ENCODE measurements around the gene CDC16.
A peak's percentile ranks its signal among the peaks of the same experiment; 100 is the strongest.
"Not testable (repeated sequence)": the region's sequence is repeated elsewhere in the genome, so short reads cannot be mapped to it uniquely, and the experiment has no call there.

Gene CDC16

DNA sequence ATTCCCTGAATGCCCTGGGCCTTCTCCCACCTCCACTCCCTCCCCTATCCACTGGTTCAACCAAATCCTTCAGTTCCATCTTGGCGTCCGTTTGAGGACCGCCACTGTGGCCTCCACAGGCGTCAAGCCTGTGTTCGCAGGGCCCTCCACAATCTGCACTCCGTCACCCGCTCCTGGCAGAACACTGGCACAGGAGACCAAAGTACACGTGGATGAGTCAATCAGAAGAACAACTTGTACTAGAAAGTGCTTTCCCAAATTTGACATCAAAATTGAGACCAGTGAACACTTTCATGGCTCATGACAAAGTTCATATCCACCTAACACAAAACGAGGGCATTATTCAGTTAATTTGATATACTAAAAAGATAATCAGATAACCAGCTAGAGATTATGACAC, 6.5 kb upstream of the CDC16 start:
- no peak for DNase-seq

DNA sequence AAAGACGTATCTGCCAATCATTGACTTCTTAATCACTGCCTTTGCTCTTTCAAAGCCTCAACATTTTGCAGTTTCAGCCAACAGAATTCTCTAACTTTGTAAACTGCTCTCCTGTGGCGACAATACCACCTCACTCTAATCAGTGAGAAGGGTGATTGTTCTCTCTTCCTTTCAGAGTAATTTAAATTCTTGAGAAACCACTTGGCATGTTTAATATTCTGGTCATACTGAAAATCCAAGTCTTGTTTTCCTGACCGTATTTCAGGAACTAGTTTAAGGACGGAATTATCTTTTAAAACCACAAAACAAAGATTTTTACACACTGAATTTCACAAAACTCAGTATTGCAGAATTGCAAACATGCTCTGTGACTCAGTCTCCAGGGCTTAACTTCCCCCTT, 5.2 kb upstream of the CDC16 start:
- no peak for DNase-seq

DNA sequence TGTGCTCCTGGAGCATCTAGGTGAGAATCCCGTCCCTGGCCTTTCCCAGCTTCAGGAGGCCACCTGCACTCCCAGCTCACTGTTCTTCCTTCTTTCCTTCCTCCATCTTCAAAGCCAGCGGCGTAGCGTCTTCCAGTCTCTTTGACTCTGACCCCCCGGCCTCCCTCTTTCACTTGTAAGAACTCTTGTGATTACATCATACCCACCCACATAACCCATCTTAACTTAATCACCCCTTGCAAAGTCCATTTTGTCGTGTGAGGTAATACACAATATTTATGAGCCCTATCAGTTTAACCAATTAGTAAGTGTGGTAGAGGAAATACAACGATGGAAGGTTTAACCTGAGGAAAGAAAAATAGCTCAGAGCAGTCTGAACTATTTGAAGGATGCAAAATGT, 4.6 kb upstream of the CDC16 start:
- no peak for DNase-seq

- no peak for DNase-seq
Observed at GRCh38 chr13:114230575-114230974, 4.1 kb upstream of the CDC16 start.

- DNase-seq: no peak
Observed at GRCh38 chr13:114231886-114232285, 2.8 kb upstream of the CDC16 start.

- no peak for DNase-seq
Observed at GRCh38 chr13:114234266-114234644, 442 bp upstream of the CDC16 start.

DNA sequence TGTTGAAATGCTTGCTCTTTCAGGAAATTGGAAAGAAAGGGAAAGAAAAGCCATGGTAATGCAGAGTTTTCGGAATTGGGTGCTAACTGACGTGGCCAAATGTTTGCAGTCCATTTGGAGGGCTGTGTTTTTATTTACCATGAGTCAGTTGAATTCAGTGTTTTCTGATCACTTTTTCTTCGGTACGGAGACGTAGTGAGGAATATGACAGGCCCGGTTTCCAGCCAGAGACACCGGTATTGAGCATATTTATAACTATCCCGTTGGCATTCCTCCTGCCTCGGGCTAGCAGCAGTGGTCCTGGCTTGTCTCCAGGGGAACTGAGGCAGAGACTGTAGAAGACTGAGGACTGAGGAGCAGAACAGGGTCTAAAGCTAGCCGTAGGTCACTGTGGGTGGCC, 1.0 kb downstream of the CDC16 start:
- DNase-seq: no peak

- DNase-seq: no peak
Observed at GRCh38 chr13:114236227-114236626, 1.5 kb downstream of the CDC16 start.

GRCh38 chr13:114237415-114238112, 2.9 kb downstream of the CDC16 start:
- no peak for DNase-seq

DNA sequence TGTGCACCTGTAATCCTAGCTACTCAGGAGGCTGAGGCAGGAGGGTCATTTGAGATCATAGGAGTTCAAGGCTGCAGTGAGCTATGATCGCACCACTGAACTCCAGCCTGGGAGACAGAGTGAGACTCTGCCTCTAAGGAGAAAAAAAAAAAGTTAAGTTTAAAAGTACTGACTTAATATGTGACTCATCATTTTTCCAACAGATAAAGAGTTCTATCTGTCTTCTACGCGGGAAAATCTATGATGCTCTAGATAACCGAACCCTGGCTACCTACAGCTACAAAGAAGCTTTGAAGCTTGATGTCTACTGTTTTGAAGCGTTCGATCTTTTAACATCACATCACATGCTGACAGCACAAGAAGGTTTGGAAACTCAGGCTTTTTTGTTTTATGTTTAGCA, 7.2 kb downstream of the CDC16 start:
- no peak for DNase-seq

GRCh38 chr13:114243971-114244370, 9.3 kb downstream of the CDC16 start:
- no peak for DNase-seq

- no peak for DNase-seq
Observed at GRCh38 chr13:114244637-114245036, 9.9 kb downstream of the CDC16 start.

- DNase-seq: no peak
Observed at GRCh38 chr13:114248011-114248410, 13.3 kb downstream of the CDC16 start.

- no peak for DNase-seq
Observed at GRCh38 chr13:114249077-114249476, 14.4 kb downstream of the CDC16 start.

DNA sequence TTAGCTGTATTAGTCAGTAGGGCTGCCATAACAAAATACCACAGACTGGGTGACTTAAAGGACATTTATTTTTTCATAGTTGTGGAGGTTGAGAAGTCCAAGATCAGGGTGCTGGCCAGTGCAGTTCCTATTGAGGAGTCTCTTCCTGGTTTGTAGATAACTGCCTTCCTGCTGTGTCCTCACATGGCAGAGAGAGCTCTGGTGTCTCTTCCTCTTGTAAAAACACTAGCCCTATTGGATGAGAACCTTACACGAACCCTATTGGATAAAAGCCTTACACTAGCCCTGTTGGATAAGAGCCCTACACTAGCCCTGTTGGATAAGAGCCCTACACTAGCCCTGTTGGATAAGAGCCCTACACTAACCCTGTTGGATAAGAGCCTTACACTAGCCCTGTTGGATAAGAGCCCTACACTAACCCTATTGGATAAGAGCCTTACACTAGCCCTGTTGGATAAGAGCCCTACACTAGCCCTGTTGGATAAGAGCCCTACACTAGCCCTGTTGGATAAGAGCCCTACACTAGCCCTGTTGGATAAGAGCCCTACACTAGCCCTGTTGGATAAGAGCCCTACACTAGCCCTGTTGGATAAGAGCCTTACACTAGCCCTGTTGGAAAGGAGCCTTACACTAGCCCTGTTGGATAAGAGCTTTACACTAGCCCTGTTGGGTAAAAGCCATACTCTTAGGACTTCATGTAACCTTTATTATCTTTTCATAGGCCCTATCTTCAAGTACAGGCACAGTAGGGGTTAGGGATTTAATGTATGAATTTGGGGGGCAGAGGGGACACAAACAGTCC, 17.1 kb downstream of the CDC16 start:
- peak; percentile 57 for DNase-seq

DNA sequence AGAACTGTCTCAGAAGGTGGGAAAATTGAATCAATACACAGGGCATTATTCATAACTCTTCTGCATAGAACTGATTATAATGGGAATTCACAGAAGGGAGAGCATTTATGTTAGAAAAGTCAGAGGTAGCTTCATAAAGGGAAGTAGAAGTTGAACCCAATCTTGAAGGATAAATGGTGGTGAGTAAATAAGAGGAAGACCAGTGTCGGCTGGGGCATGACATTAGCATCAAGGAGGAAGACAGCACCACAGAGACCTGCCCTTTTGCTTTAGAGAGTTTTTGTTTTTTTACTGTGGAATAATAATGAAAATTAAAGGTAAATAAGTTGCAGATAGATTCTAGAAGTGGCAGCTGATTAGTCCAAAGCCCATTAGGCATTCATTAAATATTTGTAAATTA, 21.9 kb downstream of the CDC16 start:
- DNase-seq: no peak

DNA sequence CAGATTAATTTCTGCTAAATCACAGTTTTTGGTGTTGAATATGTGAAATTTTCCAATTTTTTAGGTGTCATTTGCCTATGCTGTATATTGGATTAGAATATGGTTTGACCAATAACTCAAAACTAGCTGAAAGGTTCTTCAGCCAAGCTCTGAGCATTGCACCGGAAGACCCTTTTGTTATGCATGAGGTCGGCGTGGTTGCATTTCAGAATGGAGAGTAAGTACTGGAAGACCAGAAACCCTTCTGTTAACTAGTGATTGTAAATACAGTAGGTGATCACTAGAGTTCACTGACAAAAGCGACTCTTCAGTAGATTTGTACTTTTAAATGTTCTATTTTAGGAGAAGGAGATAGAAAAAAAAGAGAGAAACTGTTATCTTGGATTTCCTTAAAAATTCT, 22.3 kb downstream of the CDC16 start:
- no peak for DNase-seq

DNA sequence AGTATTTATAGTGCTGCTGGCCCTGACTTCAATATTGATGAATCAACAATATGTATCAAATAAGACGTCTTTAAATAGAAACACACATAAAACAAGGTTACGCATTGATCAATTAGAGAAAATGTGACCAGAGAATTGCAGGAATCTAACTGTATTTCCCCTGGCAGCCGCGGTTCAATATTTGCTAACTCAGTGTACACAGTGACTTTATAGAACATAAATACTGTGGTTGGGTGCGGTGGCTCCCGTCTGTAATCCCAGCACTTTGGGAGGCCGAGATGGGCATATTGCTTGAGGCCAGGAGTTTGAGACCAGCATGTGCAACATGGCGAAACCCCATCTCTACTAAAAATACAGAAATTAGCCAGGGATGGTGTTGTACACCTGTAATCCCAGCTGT, 23.9 kb downstream of the CDC16 start:
- DNase-seq: no peak

DNA sequence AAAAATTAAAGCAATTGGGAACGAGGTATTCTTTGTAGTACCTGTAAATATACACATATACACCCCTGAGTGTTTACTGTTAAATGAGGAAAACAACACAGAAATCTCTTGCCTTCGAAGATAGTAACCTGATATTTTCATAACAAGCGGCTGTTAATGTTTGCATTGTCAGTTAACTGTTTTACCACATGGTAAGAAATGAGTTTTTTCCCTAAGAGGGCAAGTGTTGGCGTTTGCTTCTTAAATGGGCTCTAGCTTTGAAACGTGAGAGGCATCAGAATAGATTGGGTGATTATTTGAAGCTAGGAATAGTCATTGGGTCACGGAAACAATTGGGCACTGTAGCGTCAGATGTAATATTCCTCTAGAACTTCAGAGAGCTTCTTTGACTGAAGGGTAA, 24.7 kb downstream of the CDC16 start:
- peak; percentile 32 for DNase-seq

DNA sequence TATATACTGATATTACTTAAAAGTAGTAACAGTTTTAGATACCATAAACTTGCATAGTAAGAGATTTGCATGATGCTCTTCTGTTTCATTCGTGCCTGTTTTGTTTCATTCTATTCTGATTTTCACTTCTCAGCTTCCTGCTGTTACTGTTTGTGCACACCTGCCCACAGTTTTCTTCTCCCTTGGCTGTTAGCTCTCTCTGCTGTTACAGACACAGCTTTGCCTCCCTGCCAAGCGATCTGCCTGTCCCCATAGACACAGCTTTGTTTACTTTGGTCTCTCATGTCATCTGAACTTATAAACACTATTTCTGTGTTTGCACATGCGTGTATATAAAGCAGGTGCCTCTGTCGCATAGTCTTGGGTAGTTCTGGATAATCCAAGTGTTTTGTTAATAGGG, 25.3 kb downstream of the CDC16 start:
- peak; percentile 74 for DNase-seq

GRCh38 chr13:114260814-114261213, 26.1 kb downstream of the CDC16 start:
- no peak for DNase-seq

DNA sequence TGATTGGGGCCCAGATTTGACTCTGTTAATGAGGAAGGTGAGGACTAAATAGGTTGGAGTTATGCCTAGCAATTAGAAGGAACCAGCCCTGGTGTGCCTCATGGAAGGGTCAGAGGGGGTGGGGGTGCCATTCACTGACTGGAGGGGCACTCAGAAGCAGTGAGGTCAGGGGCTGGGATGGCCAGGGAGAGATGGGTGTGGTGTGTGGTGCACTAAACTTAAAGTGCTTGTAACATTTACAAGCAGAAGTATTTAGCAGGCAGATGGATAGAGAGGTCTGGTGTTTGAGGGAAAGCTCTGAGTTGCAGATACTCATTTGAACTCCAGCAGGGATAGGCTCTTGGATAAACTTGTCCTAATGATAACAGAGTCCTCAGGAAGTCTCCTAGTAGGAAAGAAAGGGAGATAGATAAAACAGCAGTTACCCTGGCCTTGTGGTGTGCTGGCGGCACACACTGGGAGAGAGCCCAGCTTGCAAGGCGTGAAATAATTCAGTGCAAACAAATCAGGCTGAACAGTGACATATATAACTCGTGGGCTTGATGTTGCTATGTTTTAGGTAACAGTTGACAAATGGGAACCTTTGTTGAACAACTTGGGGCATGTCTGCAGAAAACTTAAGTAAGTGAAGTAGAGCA, 26.8 kb downstream of the CDC16 start:
- DNase-seq: no peak

DNA sequence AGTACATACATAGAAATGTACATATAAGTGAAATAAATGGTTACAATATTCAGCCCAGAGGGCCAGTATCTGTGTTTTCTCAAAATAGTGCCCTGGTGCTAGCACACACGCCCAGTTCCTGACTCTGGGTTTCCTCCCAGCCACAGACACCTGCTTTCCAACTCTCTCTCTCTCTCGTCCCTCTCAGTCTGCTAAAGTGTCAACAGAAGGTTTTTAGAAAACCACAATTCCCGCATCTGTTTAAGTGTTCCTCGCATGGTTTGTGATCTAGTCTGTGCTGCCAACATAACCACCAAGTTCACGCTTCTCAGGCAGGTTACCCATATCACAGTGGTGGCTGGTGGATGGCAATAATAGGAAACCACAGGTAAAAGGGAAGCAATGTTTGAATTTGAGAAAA, 28.9 kb downstream of the CDC16 start:
- DNase-seq: no peak

DNA sequence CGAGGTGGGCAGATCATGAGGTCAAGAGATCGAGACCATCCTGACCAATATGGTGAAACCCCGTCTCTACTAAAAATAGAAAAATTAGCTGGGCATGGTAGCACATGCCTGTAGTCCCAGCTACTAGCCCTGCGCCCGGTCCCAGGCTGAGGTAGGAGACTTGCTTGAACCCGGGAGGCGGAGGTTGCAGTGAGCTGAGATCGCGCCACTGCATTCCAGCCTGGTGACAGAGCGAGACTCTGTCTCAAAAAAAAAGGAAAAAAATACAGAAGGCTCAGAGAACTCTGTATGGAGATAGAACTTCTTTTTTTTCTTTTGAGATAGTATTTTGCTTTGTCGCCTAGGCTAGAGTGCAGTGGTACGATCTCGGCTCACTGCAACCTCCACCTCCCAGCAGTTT, 29.6 kb downstream of the CDC16 start:
- not testable (repeated sequence) for DNase-seq

All from NCI-H2029 (cell line).